HCT116 (cell line): ENCODE measurements around the gene SMARCB1. TPM values are rescaled to one million over a fixed set of nuclear protein-coding genes. Genes with fewer than 3 reads are reported as not detected.

ENCODE experiments used
- ATAC-seq: fragments of 200-7000 bp; cut with Tn5 transposase; 2 replicates; pipeline ENCODE4 v1.9.1; 2020; ENCODE audit warnings: mild to moderate bottlenecking, moderate library complexity
- BruUV-seq: library from RNA; stranded (reverse); fragments of 400-500 nt; replicated peaks from 2 replicates; lab custom pipeline; 2021; lab: Mats Ljungman, UMichigan
- CTCF ChIA-PET: fragments of 300-600 bp; sonication (Branson Sonifier 250); formaldehyde crosslinking; loops from one replicate; lab custom pipeline; 2021; ENCODE audit warnings: antibody characterized with exemption; lab: Charles Lee
- POLR2A ChIA-PET: fragments of 300-600, 350-600 bp; sonication (Branson Sonifier 250); formaldehyde crosslinking; loops from one replicate; lab custom pipeline; 2021; ENCODE audit warnings: antibody characterized with exemption; lab: Charles Lee
- RAD21 ChIA-PET, 2 experiments: fragments of 300-600 bp; sonication (Branson Sonifier 250); formaldehyde crosslinking; loops; one replicate each; lab custom pipeline; 2023; ENCODE audit warnings: low total read pairs in 2 of 2; ENCODE audit not compliant: uncharacterized antibody in 2 of 2, unreplicated experiment in 2 of 2, low non-redundant PET in 1 of 2; lab: Charles Lee
- DNase-seq: peaks from one replicate; pipeline ENCODE4 v3.0.0-alpha.2; 2010; ENCODE audit warnings: low read depth, low spot score
- H2AFZ ChIP-seq: fragments of 200-600 bp; shearing (Covaris generic), sonication (generic); 2 replicates; pipeline ENCODE4 v1.6.1; 2017; ENCODE audit warnings: low read depth, mixed run types, mixed read lengths, antibody characterized with exemption, low read length; ENCODE audit not compliant: poor library complexity, severe bottlenecking
- H3K27ac ChIP-seq: 2 replicates; pipeline ENCODE4 v1.5.1; 2012; ENCODE audit warnings: low read depth, low read length
- H3K27me3 ChIP-seq: fragments of 200-600 bp; sonication (generic); 2 replicates; pipeline ENCODE4 v1.6.1; 2016; ENCODE audit warnings: mixed run types, low read length, mixed read lengths; ENCODE audit not compliant: insufficient read depth
- H3K36me3 ChIP-seq, 2 experiments: fragments of 200-500 bp in 1 of 2; fragments of 200-600 bp in 1 of 2; sonication (Bioruptor generic) in 1 of 2; sonication (generic) in 1 of 2; 2 replicates each; pipeline versions ENCODE4 v1.5.1 to v1.6.1; 2014 to 2016; ENCODE audit warnings: low read length in 2 of 2, inconsistent platforms in 1 of 2, mixed read lengths in 1 of 2, mixed run types in 1 of 2; ENCODE audit not compliant: insufficient read depth in 2 of 2, control insufficient read depth in 1 of 2
- H3K4me1 ChIP-seq, 2 experiments: fragments of 200-600 bp in 1 of 2; sonication (generic) in 1 of 2; 2 replicates each; pipeline versions ENCODE4 v1.5.1 to v1.6.1; 2012 to 2017; ENCODE audit warnings: low read length in 2 of 2, inconsistent platforms in 1 of 2, mild to moderate bottlenecking in 1 of 2, mixed read lengths in 1 of 2, mixed run types in 1 of 2, moderate library complexity in 1 of 2; ENCODE audit not compliant: insufficient read depth in 2 of 2, control insufficient read depth in 1 of 2
- H3K4me2 ChIP-seq: fragments of 200-600 bp; sonication (generic); 2 replicates; pipeline ENCODE4 v1.6.1; 2017; ENCODE audit warnings: mixed run types, low read length, mixed read lengths
- H3K4me3 ChIP-seq, 2 experiments: fragments of 200-600 bp in 1 of 2; sonication (generic) in 1 of 2; replicated peaks in 1 of 2; 2 replicates each; pipeline ENCODE4 v1.5.1; 2011 to 2016; ENCODE audit warnings: low read length in 2 of 2, control low read depth in 1 of 2, low read depth in 1 of 2, mild to moderate bottlenecking in 1 of 2, mixed read lengths in 1 of 2, mixed run types in 1 of 2
- H3K79me2 ChIP-seq: fragments of 200-600 bp; sonication (generic); 2 replicates; pipeline ENCODE4 v1.6.1; 2017; ENCODE audit warnings: mild to moderate bottlenecking, mixed run types, low read length, moderate library complexity, mixed read lengths; ENCODE audit not compliant: insufficient read depth
- H3K9ac ChIP-seq: fragments of 200-600 bp; sonication (generic); 2 replicates; pipeline ENCODE4 v1.6.1; 2016; ENCODE audit warnings: low read length, mixed read lengths
- H3K9me2 ChIP-seq: fragments of 200-600 bp; sonication (generic), shearing (Covaris generic); 2 replicates; pipeline ENCODE4 v1.6.1; 2017; ENCODE audit warnings: mixed run types, mild to moderate bottlenecking, moderate library complexity; ENCODE audit not compliant: insufficient read depth
- H3K9me3 ChIP-seq, 2 experiments: fragments of 200-500 bp in 1 of 2; fragments of 200-600 bp in 1 of 2; sonication (Bioruptor generic) in 1 of 2; sonication (generic) in 1 of 2; 2 replicates each; pipeline ENCODE4 v1.6.1; 2014 to 2017; ENCODE audit warnings: low read length in 2 of 2, mixed read lengths in 2 of 2, inconsistent platforms in 1 of 2, low read depth in 1 of 2, mild to moderate bottlenecking in 1 of 2, mixed run types in 1 of 2, moderate library complexity in 1 of 2; ENCODE audit not compliant: control insufficient read depth in 1 of 2, insufficient read depth in 1 of 2
- H4K20me1 ChIP-seq: fragments of 200-600 bp; sonication (generic), shearing (Covaris generic); 2 replicates; pipeline ENCODE4 v1.6.1; 2017; ENCODE audit warnings: mixed run types, mild to moderate bottlenecking, moderate library complexity; ENCODE audit not compliant: insufficient read depth
- CEBPB ChIP-seq: IDR thresholded peaks from 2 replicates; pipeline ENCODE4 v1.6.1; 2012; ENCODE audit warnings: low read depth
- EGR1 ChIP-seq: IDR thresholded peaks from 2 replicates; pipeline ENCODE4 v1.6.1; 2012; ENCODE audit warnings: low read depth
- ELF1 ChIP-seq: IDR thresholded peaks from 2 replicates; pipeline ENCODE4 v1.6.1; 2012; ENCODE audit warnings: low read depth, borderline replicate concordance
- EZH2 ChIP-seq: fragments of 200-600 bp; sonication (generic); IDR thresholded peaks from 2 replicates; pipeline ENCODE4 v1.6.1; 2017; ENCODE audit warnings: antibody characterized with exemption, mixed run types
- EZH2phosphoT487 ChIP-seq: fragments of 200-600 bp; IDR thresholded peaks from 2 replicates; pipeline ENCODE4 v1.6.1; 2018; ENCODE audit warnings: antibody characterized with exemption, borderline replicate concordance
- FOSL1 ChIP-seq: IDR thresholded peaks from 2 replicates; pipeline ENCODE4 v1.6.1; 2012; ENCODE audit warnings: low read depth
- POLR2A ChIP-seq: IDR thresholded peaks from 2 replicates; pipeline ENCODE4 v1.7.0; 2011; ENCODE audit warnings: borderline replicate concordance; ENCODE audit not compliant: insufficient read depth, insufficient read length; ENCODE audit errors: extremely low read depth
- POLR2AphosphoS5 ChIP-seq: IDR thresholded peaks from 2 replicates; pipeline ENCODE4 v1.6.1; 2011; ENCODE audit warnings: mild to moderate bottlenecking, low read depth, low read length, moderate library complexity
- RAD21 ChIP-seq: IDR thresholded peaks from 2 replicates; pipeline ENCODE4 v1.6.1; 2012; ENCODE audit warnings: low read depth, mild to moderate bottlenecking
- SIN3A ChIP-seq: IDR thresholded peaks from 2 replicates; pipeline ENCODE4 v1.6.1; 2012; ENCODE audit warnings: low read depth
- SP1 ChIP-seq: IDR thresholded peaks from 2 replicates; pipeline ENCODE4 v1.6.1; 2012; ENCODE audit warnings: low read depth
- SRF ChIP-seq: IDR thresholded peaks from 2 replicates; pipeline ENCODE4 v1.6.1; 2012; ENCODE audit warnings: low read depth
- TCF7L2 ChIP-seq: IDR thresholded peaks from 2 replicates; pipeline ENCODE4 v1.7.0; 2011; ENCODE audit warnings: borderline replicate concordance, inconsistent platforms; ENCODE audit not compliant: insufficient read depth, insufficient read length; ENCODE audit errors: extremely low read depth
- YY1 ChIP-seq: IDR thresholded peaks from 2 replicates; pipeline ENCODE4 v1.6.1; 2011; ENCODE audit warnings: low read length, low read depth, moderate library complexity, mild to moderate bottlenecking; ENCODE audit not compliant: insufficient replicate concordance; ENCODE audit errors: extremely low read depth
- ZFX ChIP-seq: fragments of 450-650 bp; IDR thresholded peaks from 2 replicates; pipeline ENCODE4 v1.6.1; 2017
- ZNF274 ChIP-seq: fragments of 200-500 bp; sonication (Bioruptor generic); IDR thresholded peaks from 2 replicates; pipeline ENCODE4 v1.6.1; 2014; ENCODE audit warnings: mild to moderate bottlenecking, low read depth, low read length, inconsistent platforms
- intact Hi-C: fragments of 100-400 bp; cut with micrococcal nuclease; formaldehyde crosslinking; loops from 2 replicates; pipeline ENCODE4 v1.10.0; 2022
- total RNA-seq: library from RNA; stranded (reverse); gene quantifications from one replicate; pipeline ENCODE4 v1.2.1, GENCODE V29; 2021; ENCODE audit not compliant: unreplicated experiment
- TF ChIP-seq, protein P1 (sequence below), 3 experiments: fragments of 200-600 bp in 1 of 3; sonication (generic) in 1 of 3; IDR thresholded peaks in 2 of 3; conservative IDR thresholded peaks in 1 of 3; 2 replicates each; pipeline ENCODE4 v1.5.1; 2012 to 2017; ENCODE audit warnings: low read depth in 2 of 3, low read length in 2 of 3, antibody characterized with exemption in 1 of 3, borderline replicate concordance in 1 of 3, control low read depth in 1 of 3, mild to moderate bottlenecking in 1 of 3, mixed read lengths in 1 of 3, mixed run types in 1 of 3, moderate library complexity in 1 of 3; ENCODE audit not compliant: insufficient read depth in 1 of 3
- TF ChIP-seq, protein P2 (sequence below): IDR thresholded peaks from 2 replicates; pipeline ENCODE4 v1.6.1; 2012; ENCODE audit warnings: low read depth
- TF ChIP-seq, protein P3 (sequence below): IDR thresholded peaks from 2 replicates; pipeline ENCODE4 v1.6.1; 2012

SMARCB1 gene
- total RNA-seq, 1 experiment from 2014 or later, result 101 TPM

DNA sequence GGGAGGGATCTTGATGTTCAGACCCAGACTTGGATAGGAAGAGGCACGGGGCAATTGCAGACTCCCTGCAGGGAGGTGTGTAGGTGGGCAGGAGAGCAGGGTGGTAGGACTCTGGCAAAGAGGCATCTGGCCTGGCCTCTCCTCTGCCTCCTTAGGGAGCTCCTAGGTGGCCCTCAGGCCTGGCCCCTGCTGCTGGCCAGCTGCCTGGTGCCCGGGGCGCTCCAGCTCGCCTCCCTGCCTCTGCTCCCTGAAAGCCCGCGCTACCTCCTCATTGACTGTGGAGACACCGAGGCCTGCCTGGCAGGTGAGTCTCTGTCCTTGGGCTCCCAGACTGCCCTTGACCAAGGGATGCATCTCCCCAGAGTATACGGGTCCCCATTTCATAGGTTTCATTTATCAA lies 90.8 kb downstream of the SMARCB1 start:
- no peak overlapping the region for H3K4me2 ChIP-seq
- DNase-seq (no peak), ATAC-seq (no peak)
- intact Hi-C loops, result no loop called here
- H3K9me2 ChIP-seq, result no peaks in the 10 kb centered on the region
- ChIA-PET POLR2A (no interaction called here), RAD21 (no interaction called here), CTCF (no interaction called here)
- H2AFZ ChIP-seq, result no peak overlapping the region
- no peak overlapping the region for H3K27ac ChIP-seq
- H3K36me3 ChIP-seq, result no peaks in the 10 kb centered on the region; a peak in 1 of 4 replicates
- no peak overlapping the region for H3K4me3 ChIP-seq
- H3K27me3 ChIP-seq, result no peaks in the 10 kb centered on the region
- no TSS peak for BruUV-seq
- TF ChIP-seq EGR1 (no peak), ELF1 (no peak), POLR2A (no peak), SP1 (no peak), CEBPB (no peak), POLR2AphosphoS5 (no peak), YY1 (no peak), ZNF274 (no peak), EZH2 (no peak), FOSL1 (no peak), TCF7L2 (no peak), EZH2phosphoT487 (no peak), SRF (no peak), ZFX (no peak), SIN3A (no peak), RAD21 (no peak)
- TF ChIP-seq, protein P1, sequence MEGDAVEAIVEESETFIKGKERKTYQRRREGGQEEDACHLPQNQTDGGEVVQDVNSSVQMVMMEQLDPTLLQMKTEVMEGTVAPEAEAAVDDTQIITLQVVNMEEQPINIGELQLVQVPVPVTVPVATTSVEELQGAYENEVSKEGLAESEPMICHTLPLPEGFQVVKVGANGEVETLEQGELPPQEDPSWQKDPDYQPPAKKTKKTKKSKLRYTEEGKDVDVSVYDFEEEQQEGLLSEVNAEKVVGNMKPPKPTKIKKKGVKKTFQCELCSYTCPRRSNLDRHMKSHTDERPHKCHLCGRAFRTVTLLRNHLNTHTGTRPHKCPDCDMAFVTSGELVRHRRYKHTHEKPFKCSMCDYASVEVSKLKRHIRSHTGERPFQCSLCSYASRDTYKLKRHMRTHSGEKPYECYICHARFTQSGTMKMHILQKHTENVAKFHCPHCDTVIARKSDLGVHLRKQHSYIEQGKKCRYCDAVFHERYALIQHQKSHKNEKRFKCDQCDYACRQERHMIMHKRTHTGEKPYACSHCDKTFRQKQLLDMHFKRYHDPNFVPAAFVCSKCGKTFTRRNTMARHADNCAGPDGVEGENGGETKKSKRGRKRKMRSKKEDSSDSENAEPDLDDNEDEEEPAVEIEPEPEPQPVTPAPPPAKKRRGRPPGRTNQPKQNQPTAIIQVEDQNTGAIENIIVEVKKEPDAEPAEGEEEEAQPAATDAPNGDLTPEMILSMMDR (IDR thresholded peaks at IDR 0.05 in 2 of 3, conservative IDR thresholded peaks at IDR 0.05 in 1 of 3; ENCODE audit: borderline replicate concordance in 1 of 3, insufficient read depth in 1 of 3, low read depth in 2 of 3, low read length in 2 of 3), result no peak
- TF ChIP-seq, protein P2, sequence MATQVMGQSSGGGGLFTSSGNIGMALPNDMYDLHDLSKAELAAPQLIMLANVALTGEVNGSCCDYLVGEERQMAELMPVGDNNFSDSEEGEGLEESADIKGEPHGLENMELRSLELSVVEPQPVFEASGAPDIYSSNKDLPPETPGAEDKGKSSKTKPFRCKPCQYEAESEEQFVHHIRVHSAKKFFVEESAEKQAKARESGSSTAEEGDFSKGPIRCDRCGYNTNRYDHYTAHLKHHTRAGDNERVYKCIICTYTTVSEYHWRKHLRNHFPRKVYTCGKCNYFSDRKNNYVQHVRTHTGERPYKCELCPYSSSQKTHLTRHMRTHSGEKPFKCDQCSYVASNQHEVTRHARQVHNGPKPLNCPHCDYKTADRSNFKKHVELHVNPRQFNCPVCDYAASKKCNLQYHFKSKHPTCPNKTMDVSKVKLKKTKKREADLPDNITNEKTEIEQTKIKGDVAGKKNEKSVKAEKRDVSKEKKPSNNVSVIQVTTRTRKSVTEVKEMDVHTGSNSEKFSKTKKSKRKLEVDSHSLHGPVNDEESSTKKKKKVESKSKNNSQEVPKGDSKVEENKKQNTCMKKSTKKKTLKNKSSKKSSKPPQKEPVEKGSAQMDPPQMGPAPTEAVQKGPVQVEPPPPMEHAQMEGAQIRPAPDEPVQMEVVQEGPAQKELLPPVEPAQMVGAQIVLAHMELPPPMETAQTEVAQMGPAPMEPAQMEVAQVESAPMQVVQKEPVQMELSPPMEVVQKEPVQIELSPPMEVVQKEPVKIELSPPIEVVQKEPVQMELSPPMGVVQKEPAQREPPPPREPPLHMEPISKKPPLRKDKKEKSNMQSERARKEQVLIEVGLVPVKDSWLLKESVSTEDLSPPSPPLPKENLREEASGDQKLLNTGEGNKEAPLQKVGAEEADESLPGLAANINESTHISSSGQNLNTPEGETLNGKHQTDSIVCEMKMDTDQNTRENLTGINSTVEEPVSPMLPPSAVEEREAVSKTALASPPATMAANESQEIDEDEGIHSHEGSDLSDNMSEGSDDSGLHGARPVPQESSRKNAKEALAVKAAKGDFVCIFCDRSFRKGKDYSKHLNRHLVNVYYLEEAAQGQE, result no peak
- TF ChIP-seq, protein P3, sequence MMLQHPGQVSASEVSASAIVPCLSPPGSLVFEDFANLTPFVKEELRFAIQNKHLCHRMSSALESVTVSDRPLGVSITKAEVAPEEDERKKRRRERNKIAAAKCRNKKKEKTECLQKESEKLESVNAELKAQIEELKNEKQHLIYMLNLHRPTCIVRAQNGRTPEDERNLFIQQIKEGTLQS, result no peak
- no peaks in the 10 kb centered on the region for H3K79me2 ChIP-seq
- H3K4me1 ChIP-seq, result no peaks in the 10 kb centered on the region
- no peak overlapping the region for H3K9ac ChIP-seq
- H3K9me3 ChIP-seq, result no peaks in the 10 kb centered on the region
- H4K20me1 ChIP-seq, result no peaks in the 10 kb centered on the region
